Type B pancreatic cell (in vitro differentiated cells): ENCODE data around the gene ZNF519. TPM values are rescaled to one million over a fixed set of nuclear protein-coding genes. Genes with fewer than 3 reads are reported as not detected.

ENCODE experiments used
- DNase-seq: peaks from one replicate; pipeline ENCODE4 v3.0.0; 2021; ENCODE audit warnings: mixed read lengths; ENCODE audit not compliant: unreplicated experiment; ENCODE audit errors: extremely low spot score
- H3K27ac Mint-ChIP-seq: 2 replicates; pipeline ENCODE4 v1.8.0; 2021; ENCODE audit warnings: mild to moderate bottlenecking, mixed read lengths
- H3K27me3 Mint-ChIP-seq: 2 replicates; pipeline ENCODE4 v1.8.0; 2021; ENCODE audit warnings: mixed read lengths
- H3K36me3 Mint-ChIP-seq: 2 replicates; pipeline ENCODE4 v1.8.0; 2021; ENCODE audit warnings: mixed read lengths
- H3K4me1 Mint-ChIP-seq: one replicate; pipeline ENCODE4 v1.8.0; 2021; ENCODE audit warnings: mixed read lengths; ENCODE audit not compliant: unreplicated experiment
- H3K4me3 Mint-ChIP-seq: 2 replicates; pipeline ENCODE4 v1.8.0; 2021; ENCODE audit warnings: mild to moderate bottlenecking, mixed read lengths
- H3K9me3 Mint-ChIP-seq: 2 replicates; pipeline ENCODE4 v1.8.0; 2021; ENCODE audit warnings: mixed read lengths
- CTCF ChIP-seq: fragments of 200-600 bp; sonication (generic); conservative IDR thresholded peaks from 2 replicates; pipeline ENCODE4 v1.5.0; 2021; ENCODE audit warnings: antibody characterized with exemption, mild to moderate bottlenecking
- total RNA-seq: library from RNA; stranded (reverse); gene quantifications from 2 replicates; pipeline ENCODE4 v1.2.1, GENCODE V29; 2021; ENCODE audit warnings: low replicate concordance

ZNF519 gene
- total RNA-seq, 1 donor from 2014 or later = 31.4 TPM

DNA sequence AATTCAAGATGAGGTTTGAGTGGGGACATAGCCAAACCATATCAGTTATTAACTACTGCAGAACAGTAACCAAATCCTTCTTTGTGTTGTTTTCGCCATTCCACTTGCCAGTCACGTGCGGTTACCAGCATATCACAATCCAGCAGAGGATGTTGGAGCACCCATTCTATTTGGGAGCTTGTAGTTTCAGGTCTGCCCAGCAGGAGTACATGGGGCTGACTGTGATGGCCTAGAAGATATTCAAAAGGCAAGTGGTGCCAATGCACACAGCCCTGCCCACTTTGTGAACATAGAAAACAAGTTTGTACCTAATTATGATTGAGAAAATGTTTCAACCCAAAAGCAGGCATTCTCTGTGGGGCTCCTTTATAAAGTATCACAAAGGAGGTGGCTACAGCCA, 57.0 kb downstream of the ZNF519 start:
- TF ChIP-seq CTCF = no peak
- Mint-ChIP-seq H3K27ac (no peak overlapping the region), H3K36me3 (no peaks in the 10 kb centered on the region), H3K4me1 (no peaks in the 10 kb centered on the region), H3K9me3 (no peaks in the 10 kb centered on the region), H3K27me3 (no peaks in the 10 kb centered on the region), H3K4me3 (no peak overlapping the region)
- no peak for DNase-seq

DNA sequence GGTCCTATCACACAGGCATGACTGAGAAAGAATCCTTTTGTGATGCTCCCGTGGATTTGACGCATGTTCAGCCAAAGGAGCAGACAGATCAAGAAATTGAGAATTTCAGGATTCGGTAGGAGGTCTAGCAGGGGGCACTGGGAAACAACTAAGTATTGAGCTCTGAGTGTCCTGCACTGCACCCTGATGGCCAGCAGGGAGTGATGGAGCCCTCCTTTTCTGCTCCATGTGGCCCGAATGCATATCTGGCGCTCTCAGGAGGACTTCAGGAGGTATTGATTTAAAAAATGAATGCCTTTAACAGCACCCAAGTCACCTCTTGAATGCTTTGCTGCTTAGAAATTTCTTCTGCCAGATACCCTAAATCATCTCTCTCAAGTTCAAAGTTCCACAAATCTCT, 58.0 kb downstream of the ZNF519 start:
- Mint-ChIP-seq H3K9me3 (no peaks in the 10 kb centered on the region), H3K4me3 (no peak overlapping the region), H3K4me1 (no peaks in the 10 kb centered on the region), H3K27me3 (no peaks in the 10 kb centered on the region), H3K27ac (no peak overlapping the region), H3K36me3 (no peaks in the 10 kb centered on the region)
- peak; percentile 42 for TF ChIP-seq CTCF
- no peak for DNase-seq

GRCh38 chr18:14053661-14054060, 78.6 kb downstream of the ZNF519 start:
- DNase-seq = no peak
- H3K9me3 Mint-ChIP-seq = no peaks in the 10 kb centered on the region
- no peak overlapping the region for H3K4me3 Mint-ChIP-seq
- no peak overlapping the region for H3K27ac Mint-ChIP-seq
- no peaks in the 10 kb centered on the region for H3K27me3 Mint-ChIP-seq
- TF ChIP-seq CTCF = no peak
- no peaks in the 10 kb centered on the region for H3K36me3 Mint-ChIP-seq
- no peaks in the 10 kb centered on the region for H3K4me1 Mint-ChIP-seq

Other genes with a start within 250 kb of the ZNF519 start
- gene MC2R, start 216.9 kb downstream of the ZNF519 start, total RNA-seq = not detected in 2 replicates